T-helper 9 cell (primary cell): ENCODE results near the gene LAMC2.

Experiments used
- DNase-seq: peaks from one replicate; pipeline ENCODE4 v3.0.0-alpha.2; 2020

Gene LAMC2

DNA sequence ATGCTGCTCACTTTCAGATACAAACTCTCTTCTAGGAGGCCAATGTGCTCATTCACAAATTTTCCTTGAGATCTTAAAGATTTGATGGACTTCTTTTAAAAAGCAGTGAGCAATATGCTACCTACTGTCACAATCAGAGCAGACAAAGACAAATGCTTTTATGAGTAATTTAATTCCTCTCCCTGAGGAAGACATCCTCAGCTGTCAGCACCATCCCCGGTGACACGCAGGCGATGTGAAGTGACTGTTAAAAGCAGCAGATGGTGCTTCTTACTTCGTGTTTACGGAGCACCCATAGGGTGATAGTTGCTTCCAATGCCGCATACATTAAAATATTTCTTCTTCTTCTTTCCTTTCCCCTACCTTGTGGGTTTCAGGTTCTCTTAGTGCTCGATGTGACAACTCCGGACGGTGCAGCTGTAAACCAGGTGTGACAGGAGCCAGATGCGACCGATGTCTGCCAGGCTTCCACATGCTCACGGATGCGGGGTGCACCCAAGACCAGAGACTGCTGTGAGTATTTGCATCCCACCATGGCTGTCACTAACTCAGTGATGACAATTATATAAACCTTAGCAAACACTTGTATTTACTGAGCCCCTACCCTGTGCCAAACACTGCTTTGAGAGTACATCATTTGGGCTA is 29.1 kb downstream of the LAMC2 start:
- no peak for DNase-seq

DNA sequence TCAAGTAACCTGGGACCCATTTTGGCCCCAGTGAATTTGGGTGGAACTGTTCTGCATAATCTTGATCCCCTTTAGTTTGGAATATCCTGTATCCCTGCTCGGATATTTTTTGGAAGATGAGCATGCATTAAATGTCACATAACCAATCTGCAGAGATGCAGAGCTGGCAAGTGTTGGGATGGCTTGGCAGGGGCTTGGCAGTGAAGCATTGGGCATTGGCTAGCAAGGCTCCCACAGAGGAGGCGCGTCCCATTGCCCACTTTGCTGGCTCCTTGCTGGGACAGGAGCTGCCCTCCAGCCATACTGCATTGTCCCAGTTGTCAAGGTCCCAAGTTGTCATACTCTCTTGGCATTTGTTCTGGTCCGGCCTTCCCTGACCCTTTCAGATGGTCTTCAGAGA is 29.9 kb downstream of the LAMC2 start:
- no peak for DNase-seq

DNA sequence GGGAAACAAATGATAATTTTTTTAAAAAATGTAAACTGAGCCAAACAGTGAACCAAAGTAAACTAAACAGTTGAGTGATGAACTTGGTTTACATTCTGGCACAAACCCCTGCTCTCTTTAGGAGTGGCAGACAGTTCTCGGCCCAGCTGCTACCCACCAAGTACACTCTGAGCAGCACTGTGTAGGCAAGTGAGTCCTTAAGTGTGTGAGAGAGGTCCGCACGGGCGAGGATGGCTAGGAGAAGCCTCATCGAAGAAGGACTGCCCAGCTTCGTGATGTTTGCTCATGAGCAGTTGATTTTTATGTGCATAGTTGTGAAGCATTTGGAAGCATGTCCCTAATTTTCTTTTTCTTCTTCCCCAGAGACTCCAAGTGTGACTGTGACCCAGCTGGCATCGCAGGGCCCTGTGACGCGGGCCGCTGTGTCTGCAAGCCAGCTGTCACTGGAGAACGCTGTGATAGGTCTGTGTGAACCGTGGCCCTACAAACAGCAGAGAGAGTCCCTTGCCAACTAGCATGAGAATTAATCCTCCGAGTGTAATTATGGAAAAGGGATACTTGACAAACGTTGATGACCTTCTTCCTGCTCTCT is 32.1 kb downstream of the LAMC2 start:
- DNase-seq = no peak

DNA sequence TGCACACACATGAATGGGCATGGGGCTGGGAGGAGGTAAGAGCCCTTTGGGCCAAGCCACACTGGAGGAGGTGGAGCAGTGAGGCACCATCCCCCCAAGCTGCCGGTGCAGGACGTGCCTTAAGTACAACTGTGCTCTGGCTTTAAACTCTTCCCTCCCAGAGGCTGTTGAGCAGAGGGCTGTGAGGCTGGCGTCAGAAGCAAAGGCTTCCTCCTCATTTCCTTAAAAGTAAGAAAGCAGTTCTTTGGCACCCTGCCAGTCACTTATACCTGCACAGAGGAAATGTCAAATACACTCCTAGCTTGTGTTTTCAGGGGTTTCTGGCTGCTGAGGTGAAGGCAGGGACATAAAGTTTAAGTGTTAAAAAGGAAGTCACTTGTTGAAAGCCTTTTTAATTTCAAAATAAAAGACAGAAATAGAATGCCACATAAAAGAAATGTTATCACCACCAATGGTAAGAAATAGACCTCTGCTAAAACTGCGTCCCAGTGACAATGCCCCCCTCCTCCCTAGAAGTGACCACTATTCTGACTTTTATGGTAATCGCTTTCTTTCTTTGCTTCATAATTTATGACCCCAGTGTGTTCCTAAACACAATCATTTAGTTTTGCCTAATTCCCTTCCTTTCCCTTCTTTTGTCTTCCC is 33.0 kb downstream of the LAMC2 start:
- no peak for DNase-seq

DNA sequence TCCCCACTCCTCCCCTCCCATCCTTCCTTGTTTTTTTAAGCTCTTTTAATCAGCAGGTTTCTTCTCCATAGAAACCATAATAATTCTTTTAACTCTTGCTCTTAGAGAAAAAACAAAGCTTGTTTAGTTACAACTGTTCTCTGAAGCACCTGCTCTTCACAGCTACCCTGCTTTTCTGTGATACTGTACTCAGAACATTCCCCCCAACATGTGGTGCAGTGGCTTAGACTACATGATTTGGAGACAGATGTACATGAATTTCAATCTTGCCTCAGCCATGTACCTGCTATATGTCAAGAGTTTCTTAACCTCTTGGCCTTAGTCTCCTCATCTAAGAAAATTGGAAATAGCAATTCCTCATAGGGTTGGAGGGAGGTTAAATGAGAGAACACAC is 33.5 kb downstream of the LAMC2 start:
- no peak for DNase-seq

DNA sequence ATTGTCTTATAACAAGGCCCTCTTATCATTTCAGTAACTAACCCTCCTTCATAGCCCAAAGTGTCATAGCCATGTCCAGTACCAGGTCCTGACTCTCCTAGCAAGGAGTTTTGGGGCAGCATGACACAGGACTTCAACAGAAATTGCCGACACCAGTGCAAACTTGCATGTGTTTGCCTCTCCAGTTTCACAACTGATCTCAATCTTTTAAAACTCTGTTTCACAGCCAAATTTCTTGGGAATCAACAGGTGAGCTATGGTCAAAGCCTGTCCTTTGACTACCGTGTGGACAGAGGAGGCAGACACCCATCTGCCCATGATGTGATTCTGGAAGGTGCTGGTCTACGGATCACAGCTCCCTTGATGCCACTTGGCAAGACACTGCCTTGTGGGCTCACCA is 36.8 kb downstream of the LAMC2 start:
- DNase-seq = no peak

DNA sequence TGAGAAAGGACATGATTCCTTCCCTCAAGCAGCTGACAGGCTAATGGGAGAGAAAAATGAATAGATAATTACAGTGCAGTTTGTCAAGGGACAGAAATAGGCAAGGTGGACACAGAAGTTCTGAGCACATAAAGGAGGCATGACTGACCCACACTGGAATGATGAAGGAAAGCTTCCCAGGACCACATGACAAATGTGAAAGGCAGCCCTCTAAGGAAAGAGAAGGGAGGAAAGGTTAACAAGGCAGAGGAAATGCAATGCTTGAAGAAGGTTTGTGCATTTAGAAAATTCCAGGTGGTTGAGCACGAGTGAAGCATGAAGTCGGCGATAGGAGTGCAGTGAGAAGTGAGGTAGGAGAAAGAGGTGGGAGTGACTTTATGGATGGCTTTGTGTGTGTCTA is 37.4 kb downstream of the LAMC2 start:
- DNase-seq = no peak

DNA sequence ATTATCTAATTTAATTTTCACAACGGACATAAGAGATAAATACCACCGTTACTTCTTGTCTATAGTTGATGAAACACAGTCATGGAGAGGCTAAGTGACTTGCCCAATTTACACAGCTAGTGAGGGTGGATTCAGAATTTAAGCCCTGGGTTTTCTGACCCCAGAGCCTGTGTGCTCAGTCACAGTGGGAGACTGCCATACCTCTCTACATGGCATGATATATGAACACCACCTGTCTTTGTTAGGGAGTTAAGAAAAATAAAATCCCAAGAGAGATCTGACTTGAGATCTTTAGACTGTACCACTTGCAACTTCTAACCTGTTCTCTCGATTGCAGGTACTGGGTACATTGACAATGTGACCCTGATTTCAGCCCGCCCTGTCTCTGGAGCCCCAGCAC is 40.3 kb downstream of the LAMC2 start:
- DNase-seq = no peak

DNA sequence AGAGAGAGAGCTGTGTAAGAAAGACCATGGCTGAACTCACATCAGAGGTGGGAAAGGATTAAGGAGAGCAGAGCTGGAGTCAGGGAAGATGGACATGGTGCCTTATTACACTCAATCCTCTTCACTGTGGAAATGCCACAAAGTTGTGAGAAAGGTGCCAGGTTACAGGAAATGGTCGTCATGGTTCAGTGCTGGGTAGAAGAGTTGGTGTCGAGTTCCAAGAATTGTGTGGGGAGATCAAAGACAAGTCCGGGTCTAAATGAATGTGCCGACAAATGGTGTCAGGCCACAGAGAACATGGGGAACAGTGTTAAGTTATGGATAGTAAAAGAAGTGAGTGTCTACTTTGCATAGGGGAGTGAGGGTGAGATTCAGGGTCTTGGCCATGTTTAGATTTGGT is 40.9 kb downstream of the LAMC2 start:
- no peak for DNase-seq

DNA sequence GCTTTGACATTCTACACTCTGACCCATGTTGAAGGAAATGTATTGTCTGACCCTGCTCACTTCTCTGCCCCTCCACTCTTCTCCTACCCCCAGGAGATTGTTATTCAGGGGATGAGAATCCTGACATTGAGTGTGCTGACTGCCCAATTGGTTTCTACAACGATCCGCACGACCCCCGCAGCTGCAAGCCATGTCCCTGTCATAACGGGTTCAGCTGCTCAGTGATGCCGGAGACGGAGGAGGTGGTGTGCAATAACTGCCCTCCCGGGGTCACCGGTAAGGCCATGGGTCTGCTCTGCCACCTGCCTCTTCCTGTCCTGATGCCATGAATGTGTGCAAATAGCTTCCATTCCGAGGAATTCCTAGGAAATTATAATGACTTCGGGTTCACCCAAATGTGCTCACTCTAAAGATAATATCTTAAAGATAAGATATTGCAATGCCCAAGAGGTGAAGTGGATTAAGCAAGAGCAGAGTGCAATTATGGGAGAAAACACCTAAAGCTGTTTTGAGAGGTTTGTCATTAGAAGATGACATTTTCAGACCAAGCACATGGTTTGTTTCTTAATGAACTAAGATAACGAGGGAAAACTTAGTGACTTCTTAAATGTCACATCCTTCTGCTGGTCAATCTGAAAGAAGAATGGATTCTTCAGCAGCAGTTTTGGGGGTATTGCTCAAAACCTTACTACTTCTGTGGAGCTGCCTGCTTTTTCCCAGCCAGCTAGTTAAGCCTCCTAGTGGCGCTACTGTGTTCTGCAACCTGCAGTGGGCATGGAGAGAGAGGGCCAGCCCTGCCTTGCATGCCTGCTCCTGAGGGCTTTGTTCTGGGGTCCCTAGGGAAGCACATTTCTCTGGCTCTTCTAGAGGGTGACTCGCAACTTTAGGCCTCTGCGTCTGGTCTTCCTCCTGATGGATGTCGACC is 41.6 kb downstream of the LAMC2 start:
- no peak for DNase-seq

DNA sequence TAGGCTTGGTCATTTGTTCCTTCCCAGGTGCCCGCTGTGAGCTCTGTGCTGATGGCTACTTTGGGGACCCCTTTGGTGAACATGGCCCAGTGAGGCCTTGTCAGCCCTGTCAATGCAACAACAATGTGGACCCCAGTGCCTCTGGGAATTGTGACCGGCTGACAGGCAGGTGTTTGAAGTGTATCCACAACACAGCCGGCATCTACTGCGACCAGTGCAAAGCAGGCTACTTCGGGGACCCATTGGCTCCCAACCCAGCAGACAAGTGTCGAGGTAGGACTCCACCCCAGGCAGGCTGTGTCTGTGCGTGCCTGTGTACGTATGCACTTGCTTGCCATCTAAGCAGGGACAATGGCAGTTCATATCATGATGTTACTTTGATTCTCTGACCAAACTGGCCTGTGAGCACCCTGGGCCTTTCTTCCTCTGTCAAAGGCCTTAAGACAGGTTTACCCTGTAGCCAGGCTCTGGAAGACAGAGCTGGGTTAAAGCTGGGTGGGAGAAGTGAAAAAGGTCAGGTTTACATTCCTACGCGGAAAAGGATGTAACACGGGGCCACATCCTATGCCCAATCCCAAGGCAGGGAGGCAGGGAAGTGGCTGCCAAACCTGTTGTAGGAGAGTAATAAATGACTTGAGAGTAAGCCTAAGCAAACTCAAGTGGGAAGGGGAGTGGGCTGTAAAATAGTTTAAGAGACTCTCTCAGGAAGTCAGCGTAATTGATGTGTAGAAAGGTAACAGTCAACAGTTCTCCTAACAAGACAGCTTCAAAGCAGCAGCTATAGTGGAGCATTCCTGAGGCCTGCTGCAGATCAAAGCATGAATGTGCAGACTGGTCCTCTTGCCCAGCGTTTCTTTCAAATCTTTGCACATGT is 42.5 kb downstream of the LAMC2 start:
- no peak for DNase-seq

DNA sequence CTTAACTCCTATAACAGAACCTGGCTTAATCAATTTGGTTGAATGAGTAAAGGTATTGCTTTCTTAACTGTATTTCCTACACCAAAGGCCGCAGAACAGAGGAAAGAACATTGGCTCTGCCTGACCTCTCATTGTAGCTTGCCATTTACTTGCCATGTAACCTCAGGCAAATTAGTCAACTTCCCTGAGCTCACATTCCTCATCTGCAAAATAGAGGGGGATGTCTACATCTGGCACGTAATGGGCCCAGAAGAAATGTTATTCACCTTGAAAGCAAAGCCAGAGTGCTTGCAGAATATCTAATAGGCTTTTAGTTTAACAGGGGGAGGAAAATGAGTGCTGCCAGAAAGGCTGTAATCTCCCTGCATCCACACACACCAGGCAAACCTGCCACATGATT is 44.3 kb downstream of the LAMC2 start:
- DNase-seq = no peak

DNA sequence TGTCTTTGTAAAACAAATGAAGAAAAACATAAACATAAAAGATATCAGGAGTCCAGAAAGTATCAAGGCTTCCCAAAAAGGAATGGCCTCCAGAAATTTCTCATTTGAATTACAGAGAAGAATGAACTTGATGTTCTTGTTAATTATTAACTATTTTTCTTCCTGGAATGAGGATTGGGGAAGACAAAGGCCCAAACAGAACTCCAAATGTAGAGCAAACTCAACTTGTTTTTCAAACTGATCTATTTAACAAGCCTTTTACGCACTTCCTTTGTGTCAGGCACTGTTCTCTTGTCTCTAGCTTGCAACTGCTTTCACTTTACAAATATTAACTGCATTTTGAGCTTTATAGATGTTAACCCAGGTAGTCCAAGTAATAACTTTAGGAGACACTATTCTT is 45.5 kb downstream of the LAMC2 start:
- DNase-seq = no peak

DNA sequence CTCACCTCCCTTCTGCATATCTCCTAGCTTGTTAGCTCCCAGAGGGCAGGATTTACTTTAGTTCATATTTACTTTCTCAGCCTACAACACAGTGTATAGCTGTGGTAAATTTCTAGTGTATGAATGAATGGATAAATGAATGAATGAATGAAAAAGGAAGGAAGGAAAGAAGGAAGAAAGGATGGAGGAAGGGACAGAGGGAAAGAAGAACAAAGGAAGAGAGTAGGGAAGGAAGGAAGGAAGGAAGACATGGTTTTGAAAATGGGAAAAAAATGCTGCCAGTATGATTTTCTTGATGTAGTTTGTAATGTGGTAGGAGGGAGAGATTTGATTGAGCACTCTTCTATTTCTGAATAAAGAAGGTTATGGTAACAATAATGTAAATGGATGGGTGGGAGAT is 47.0 kb downstream of the LAMC2 start:
- no peak for DNase-seq

DNA sequence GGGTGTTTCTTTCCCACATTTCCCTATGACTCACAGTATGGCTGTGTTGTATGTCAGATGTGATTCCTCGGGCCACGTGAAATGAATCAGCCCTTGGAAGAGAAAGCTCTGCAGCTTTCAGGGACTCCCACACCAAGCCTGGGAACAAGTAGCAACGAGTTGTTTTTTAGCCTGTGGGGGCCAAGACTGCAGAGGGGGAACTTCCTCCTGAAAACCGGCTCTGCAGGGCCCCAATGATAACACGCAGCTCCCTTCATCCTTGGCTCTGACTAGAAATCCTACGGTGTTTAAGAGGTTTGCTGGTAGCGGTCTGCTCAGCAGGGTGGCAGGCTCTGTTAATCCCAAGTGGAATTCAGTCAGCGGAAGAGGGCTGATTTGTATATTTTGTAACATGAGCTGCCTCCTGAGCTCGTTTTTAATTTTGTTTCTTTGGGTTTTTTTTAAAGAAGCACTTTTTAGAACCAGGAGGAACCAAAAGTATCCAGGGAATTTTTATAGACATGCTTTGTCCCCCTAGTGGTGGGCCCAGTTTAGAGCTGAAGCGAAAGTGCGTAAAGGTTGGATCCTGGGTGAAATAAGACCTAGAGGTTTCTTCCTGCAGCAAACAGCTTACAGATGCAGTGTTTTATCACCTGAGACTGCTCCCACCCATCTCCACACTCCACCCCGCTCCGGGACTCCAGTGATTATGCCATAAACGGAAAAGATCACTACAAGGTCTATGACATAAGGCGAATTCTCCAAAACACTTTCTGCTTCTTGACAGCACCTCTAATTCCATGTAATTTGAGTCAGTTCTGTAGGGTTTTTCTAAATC is 48.8 kb downstream of the LAMC2 start:
- no peak for DNase-seq

DNA sequence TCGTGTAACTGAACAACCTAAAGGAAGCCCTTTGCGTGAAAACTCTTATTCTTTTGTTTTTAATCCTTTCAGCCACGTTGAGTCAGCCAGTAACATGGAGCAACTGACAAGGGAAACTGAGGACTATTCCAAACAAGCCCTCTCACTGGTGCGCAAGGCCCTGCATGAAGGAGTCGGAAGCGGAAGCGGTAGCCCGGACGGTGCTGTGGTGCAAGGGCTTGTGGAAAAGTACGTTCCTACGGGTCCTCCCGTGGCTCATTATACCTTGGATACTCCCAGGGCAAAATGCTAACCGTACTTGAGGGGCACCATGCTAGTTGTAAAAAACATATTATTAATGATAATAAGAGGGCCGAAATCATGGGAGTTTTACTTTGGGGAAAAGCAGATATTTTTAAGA is 49.4 kb downstream of the LAMC2 start:
- DNase-seq = no peak

DNA sequence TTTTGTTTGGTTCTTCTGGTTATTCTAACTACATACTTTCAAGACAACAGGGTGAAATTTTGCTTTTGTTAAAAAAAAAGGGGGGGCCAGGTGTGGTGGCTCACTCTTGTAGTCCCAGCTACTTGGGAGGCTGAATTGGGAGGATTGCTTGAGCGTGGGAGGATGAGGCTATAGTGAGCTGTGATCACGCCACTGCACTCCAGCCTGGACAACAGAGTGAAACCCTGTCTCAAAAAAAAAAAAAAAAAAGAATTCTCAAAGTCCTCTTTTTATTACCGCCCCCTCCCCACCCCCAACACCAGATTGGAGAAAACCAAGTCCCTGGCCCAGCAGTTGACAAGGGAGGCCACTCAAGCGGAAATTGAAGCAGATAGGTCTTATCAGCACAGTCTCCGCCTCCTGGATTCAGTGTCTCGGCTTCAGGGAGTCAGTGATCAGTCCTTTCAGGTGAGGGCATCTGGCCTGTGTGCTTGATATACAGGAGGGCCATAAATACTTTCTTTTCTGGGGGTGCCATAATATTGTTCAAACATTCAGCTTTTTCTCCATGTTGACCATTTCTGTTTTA is 50.2 kb downstream of the LAMC2 start:
- no peak for DNase-seq

DNA sequence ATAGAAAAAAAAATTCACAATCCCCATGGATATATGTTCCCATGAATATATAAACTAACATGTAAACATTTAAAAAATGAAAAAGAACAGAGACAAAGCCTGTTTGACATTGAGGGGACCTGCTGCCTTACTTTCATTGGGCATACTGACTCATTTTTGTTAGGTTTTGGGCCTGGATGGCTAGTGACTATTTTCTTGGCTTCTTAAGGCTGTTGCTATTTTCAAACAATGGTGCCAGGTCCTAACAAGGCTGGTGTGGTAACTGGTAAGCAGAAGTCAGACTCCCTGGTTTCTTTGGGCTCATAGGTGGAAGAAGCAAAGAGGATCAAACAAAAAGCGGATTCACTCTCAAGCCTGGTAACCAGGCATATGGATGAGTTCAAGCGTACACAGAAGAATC is 51.0 kb downstream of the LAMC2 start:
- DNase-seq = no peak

DNA sequence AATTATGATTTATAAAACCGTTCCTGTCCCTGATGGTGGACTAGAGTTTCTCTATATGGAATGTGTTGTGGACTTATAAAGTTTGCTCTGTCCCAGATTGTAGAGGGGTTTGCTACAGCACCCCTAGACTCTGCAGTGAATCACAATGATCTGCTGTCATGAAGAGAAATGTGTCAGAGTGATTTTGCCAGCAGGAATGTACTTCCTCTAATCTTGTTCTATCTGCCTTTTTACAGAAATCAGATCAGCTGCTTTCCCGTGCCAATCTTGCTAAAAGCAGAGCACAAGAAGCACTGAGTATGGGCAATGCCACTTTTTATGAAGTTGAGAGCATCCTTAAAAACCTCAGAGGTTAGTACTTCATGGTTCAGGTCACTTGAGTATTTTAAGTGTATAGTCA is 52.0 kb downstream of the LAMC2 start:
- DNase-seq = no peak

DNA sequence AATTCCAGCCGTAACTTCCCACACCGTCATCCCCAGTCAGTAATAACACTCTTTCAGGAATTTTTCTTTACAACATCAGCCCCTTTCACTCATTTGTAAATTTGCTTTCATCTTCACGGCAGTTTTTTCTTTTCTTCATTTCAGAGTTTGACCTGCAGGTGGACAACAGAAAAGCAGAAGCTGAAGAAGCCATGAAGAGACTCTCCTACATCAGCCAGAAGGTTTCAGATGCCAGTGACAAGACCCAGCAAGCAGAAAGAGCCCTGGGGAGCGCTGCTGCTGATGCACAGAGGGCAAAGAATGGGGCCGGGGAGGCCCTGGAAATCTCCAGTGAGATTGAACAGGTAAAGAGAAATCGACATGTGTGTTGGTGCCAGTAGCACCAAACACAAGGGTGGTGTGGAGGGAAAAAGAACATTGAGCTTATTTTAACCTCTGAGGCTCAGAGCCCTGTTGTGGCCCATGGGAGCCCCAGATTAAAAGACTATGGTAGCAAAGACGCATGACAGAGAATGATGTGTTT is 53.2 kb downstream of the LAMC2 start:
- DNase-seq = no peak
